Stimulated activated CD8-positive, alpha-beta memory T cell treated with anti-CD3 and anti-CD28 coated beads, Interleukin-4, amount 100 ng/mL, for 1 hour (primary cell): ENCODE results near the gene SPATA4.
"Not testable (repeated sequence)": the region's sequence is repeated elsewhere in the genome, so short reads cannot be mapped to it uniquely, and the experiment has no call there.

Experiments
- DNase-seq, 2 donors: peaks; one replicate each; pipeline ENCODE4 v3.0.0-alpha.2; 2020; ENCODE audit warnings: low read depth in 2 of 2, low spot score in 1 of 2

SPATA4 gene

DNA sequence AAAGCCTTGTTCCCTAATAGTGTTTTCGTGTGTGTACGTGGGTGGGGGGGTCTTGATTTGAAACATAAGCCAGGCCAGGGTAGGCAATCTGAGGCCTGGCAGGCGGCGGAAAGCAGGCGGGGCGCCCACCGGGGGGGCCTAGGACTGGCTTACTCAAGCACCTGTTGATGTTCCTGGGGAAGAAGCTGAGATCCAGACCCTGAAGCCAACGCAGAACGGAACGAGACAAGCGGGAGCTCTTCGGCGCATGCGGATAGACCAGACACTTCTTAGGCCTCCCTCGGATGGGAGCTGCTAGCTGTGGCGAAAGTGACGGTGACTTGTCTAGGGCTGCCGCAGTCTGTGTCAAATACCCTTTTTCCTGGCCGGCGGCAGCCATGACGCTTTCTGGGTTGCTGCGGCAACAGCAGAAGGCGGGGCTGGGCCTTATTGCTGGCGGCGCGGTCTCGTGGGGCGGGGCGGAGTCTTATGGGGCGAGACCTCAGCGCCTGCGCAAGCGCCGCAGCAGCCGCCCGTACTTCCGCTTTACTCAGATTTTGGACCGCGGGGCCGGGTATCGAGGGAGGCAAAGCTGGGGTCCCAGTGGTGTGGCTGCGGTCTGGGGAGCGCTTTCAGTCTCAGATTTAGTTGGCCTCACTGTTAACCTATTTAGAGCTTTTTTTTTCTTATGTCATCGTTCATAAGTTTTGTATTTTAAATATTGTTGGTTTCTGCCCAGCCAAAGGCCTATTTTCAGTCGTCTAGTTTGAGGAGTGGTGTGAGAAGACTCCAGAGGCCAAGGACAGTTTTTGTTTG, at the start of gene SPATA4:
TSS of gene SPATA4 (minus strand) at position 402 of the 795 bp plus-strand sequence. CDS start at position 379, 23 bp downstream.
- DNase-seq, result peak; percentile 84 to 90

DNA sequence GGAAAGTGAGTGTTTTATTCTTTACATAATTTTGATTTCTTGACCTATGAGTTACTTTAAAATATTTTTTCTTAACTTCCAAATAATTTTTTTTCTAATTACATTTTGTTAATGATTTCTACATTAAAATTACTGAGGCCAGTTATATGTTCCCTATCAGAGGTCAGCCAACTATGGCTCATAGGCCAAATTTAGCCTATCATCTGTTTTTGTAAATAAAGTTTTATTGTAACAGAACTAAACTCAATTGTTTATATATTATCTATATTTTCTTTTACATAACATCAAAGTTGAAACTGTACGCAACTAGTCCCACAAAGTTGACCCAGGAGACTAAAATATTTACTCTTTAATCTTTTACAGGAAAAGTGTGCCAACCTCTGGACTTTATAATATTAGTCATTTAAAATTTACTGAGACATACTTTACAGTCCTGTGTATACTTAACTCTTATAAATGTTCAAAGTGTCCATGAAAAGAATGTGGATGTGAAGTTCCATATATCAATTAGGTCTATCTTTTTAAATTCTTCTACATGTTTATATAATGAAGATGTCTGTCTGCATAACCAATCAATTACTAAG, 47.5 kb upstream of the SPATA4 start:
- no peak for DNase-seq

DNA sequence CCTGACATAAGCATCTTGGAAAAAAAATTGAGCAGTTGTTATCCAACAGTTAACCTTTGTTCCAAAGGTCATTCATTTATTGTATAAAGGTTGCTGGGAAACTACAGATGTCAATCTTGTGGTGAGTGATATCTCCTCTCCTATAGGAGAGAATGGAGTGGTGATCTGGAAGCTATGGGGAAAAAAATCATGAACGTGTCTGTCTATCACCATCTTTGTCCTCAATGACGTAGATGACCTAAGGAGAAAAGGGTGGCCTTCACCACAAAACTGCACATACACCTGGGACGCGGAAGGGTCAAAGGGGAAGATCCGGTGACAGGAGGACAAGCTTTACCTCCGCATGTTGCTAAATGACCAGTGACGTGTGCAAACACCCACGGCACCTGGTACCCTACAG, 46.3 kb upstream of the SPATA4 start:
- DNase-seq, result no peak

DNA sequence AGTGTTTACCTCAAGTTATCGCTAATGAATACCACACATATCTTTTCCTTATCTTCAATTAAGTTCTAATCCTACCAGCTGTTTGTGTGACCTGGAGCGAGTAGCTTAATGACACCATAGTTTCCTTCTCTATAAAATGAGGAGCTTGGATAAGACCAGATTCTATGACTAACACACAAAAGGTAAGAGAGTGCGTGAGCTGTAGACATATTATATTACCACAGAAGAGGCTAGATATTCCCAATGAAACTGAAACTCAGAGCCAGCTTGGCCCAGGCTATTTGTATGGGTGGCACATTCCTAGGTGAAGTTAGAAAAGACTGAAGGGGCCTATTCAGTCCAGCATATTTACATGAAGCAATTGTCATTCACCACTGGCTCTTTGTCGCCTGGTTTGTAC, 43.4 kb upstream of the SPATA4 start:
- DNase-seq, result no peak

DNA sequence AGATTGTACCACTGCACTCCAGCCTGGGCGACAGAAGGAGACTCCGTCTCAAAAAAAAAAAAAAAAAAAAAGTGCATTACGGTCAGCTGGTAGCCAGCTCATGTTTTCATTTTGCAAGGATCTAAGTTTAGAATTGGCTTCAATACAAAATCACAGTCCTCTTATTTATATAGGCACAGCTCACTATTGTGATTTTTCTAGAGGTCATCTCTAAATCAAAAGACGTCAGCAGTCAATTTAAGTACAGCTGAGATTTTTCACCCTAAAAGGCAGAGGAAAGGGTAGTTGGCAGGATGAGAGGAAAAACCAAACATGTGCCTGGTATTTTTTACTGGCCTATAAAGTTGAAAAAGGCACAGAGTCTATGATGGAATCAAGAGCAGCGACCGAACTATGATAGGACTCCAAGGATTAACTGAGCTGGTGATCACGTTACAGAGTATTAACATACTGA, 42.8 kb upstream of the SPATA4 start:
- no peak for DNase-seq

DNA sequence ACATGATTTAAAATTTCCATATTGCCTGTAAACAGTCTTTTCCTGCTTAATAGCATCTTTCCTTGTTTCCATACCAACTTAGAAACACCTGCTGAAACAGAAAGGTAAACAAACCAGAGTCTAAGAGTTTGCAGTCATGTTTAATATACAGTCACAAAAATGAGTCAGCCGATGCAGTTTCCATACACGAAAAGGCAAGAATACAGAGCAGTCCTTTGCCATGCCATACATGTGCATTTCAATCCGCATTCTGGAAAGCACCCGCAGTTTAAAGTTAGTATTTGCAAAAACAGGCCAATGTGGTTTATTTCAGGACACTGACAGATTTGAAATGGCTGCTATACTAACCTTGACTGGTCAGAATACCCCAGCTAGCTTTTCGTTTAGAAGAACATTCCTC, 41.6 kb upstream of the SPATA4 start:
- DNase-seq, result no peak

DNA sequence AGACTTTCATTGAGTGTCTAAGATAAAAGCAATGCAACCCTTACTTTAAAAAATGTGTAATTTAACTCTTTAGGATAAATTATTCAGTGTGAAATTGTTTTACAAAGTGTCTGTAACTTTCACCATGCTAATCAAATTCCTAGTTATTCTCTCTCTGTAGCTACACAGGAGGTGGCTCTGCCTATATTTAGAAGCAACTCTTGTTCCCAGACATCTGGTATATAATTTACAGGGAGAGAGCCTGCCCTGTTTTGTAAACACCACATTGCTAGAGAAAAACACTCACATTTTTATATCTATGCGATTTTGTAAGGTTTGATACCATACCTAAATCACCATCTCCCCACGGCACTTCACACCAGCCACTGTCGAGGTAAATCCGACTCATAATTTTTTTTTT, 35.5 kb upstream of the SPATA4 start:
- DNase-seq, result no peak

DNA sequence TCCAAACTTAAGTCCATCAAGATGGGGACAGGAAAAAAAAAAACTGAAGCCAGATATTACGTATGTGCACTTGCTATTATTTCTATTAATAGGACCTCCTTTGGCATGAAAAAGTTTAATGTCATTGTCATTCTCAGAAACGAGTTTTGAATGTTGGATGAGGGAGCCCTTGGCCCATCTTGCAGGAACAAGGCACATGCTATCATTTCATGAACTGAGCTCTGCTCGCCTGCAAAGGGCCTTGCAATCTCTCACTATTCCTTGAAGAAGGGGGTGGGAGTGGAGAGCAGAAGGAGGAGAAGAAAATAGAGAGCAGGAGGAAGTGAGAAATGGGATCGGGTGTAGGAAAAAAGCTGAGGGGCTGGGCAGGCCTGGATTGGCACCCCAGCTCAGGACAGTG, 34.3 kb upstream of the SPATA4 start:
- no peak for DNase-seq

DNA sequence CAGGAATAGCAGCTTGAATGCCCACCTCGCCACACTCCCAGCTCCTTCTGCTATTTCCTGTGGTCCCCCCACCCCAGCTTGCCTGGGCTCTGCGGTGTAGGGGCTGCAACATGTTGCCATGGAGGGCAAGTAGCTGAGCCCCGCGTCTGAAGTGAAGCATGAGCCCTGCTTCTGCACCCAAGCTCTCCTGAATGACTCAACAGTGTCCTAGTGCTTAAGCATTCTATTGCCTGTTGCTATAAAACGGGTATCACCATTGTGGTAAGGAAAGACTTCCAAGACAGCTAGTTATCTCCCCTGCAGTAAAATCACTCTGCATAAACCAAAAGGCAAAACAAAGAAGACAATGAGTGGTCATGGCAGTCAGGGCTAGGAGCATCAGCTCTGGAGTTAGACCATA, 31.4 kb upstream of the SPATA4 start:
- DNase-seq, result no peak

DNA sequence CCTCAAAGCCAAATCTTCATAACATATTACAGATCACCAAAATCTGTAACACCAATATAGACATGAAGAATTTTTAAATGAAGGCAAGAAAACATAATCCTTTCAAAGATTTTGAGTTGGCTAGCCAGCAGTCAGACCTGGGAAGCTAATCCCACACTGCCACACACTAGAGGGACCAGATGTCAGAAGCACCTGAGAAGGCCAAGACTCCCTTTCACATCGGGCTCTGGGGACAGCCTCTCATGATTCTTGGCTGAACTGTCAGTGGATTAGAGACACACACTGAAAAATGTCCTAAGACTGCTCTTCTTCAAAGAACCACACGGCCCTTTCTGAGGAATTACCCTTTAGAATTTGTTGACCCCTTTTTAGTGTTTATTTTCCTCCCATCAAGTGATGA, 28.2 kb upstream of the SPATA4 start:
- DNase-seq, result no peak

DNA sequence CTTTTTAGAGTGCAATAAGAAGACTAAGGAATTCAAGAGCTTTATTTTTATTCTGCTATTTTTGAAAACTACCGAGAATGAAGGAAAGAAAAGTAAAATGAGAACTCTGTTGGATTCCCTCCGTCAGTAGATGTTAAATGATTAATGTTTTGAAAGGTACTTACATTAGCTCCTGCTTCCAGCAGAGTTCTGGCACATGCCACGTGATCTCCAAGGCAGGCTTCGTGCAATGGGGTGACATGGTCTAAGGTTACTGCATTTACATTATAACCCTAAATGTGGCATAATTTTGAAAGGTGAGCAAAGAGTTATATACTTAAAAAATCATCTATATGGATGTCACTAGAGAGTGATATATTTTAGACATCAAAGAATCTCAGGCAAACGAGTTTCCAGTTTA, 26.8 kb upstream of the SPATA4 start:
- no peak for DNase-seq

DNA sequence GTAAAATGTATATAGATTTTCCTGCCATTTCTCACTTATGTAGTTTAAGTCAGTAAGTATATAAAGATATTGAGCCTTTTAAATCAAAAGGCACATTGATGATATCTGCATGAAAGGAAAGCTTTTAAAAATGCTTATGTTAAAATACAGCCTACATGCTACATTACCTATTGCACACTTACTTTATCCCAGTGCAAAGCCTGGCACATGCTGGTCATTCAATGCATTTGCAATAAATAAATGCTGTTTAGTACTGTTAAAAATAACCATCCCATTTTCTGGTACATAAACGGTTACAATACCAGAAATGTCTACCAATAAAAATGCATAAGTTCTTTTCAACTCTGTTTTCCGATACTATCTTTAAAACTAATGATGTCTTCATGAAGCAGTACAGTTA, 22.1 kb upstream of the SPATA4 start:
- no peak for DNase-seq

DNA sequence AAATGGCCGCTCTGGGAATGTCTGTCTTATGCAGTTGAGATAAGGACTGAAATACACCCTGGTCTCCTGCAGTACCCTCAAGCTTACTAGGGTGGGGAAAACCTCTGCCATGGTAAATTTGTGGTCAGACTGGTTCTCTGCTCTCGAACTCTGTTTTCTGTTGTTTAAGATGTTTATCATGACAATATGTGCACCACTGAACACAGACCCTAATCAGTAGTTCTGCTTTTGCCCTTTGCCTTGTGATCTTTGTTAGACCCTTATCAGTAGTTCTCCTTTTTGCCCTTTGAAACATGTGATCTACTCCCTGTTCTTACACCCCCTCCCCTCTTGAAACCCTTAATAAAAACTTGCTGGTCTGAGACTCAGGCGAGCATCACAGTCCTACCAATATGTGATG, 17.0 kb upstream of the SPATA4 start:
- not testable (repeated sequence) for DNase-seq

DNA sequence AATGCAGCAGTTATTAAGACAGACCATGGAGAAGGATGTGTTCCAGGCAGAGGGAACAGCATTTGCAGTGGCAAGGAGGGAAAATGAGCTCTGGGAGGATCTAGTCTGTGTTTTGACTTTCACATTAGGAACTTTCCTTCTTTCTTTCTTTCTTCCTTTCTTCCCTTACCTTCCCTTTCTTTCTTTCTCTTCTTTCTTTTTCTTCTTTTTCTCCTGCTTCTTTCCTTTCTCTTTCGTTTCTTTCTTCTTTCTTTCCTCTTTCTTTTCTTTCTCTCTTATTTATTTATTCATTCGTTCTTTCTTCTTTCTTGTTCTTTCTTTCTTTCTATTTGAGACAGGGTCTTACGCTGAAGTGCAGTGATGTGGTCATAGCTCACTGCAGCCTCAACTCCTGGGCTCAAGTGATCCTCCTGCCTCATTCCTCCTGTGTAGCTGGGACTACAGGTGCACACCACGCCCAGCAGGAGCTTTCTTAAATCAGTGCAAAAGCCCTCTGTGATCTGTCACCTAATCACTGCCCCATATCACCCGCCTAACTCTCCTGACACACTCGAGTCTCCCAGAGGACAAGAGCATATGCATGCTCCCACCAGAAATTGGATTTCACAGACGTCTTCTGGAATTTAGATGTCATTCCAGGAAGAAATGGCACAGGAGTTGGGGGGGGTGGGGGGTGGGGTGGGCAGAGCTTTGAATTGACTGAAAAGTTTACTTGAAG, 15.4 kb upstream of the SPATA4 start:
- DNase-seq, result no peak

DNA sequence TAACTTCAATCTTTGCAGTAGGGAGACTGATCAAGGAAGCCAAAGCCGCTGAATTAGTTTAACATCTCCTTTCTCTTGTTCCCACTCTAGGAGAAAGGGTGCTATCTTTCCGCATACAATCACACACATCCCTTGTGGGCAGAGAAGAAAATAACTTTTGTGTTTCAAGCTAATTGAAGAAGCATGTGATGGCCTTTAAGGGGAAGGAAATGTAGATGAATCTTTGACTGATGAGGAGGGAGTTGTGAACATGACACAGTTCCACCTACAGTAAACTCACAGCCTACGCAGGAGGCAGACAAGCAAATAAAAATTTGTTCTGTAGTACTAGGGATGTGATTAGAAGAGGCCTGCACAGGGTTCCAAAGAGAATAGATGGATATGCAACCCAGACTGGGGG, 14.7 kb upstream of the SPATA4 start:
- no peak for DNase-seq

DNA sequence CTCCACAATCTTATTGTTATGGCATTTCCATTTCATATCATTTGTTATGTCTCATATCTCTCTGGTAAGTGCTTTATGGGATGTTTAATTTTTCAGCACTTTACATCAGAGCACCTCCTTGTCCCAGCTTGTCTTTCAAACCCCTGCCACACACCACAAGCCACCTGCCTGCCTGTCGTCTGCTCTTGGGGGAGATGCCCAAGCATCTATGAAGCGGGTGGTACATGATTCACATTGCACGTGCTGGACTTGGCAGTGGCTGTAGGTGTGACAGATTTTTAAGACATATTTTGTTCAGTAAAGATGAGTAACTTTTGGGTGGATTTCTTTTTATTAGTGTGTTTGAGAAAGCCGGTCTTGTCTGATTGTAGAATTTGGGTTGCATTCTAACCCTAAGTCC, 14.2 kb upstream of the SPATA4 start:
- DNase-seq, result no peak

DNA sequence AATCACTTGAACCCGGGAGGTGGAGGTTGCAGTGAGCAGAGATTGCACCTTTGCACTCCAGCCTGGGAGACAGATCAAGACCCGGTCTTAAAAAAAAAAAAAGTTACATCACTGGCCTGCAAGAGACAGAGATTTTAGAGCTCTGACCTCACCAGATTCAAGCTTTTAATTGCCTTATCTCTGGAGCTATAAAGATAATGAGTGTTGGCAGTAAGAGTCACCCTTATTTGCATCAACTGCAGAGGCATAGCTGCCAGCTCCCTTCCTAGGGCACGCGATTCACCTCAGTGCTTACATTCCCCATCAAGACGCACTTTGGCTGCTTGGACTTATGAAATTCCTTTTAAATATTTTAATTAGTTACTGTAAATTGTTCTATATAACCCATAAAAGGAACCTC, 12.5 kb upstream of the SPATA4 start:
- DNase-seq, result no peak

DNA sequence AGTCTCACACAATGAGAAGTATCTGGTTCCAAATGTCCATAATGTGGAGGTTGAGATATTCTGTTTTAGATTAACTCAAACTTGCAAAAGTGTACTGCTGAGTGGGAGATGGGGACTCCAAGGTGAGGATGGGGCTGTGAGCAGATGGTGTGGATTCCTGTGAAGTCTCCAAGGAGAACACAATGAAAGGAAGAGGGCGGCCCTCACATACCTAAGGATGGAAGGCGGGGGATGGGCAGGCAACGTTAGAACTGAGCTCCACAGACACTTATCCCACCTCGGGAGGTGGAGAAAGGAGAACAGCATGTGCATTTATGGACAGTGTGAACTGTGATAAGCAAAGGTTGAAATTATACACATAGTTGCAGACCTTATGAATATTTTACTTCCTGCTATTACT, 9.9 kb upstream of the SPATA4 start:
- no peak for DNase-seq

DNA sequence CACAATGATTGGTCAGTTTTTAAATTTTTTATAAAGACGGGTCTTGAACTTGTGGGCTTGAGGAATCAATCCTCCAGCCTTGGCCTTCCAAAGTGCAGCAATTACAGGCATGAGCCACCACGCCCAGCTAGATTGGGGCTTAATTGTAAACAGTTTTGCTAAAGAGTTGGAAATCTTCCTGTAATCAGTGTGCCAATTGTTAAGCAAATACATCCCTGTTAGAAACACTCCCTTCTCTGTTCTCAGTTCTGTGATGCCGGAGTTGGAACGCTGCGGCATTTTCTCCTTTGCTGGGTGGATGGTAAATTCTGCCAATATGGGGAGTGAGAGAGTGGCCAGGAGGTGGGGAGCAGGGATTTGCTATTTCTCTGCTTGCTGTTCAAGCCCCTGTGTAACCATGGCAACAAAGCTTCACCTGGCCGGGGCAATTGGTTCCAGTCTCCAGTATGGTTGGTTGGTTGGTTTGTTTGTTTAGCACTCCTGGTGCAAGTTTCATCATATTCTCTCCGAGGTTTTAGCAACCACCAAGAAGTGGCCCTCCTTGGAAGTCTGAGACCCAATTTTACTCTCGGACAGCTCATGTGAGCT, 3.0 kb upstream of the SPATA4 start:
- DNase-seq, result no peak

DNA sequence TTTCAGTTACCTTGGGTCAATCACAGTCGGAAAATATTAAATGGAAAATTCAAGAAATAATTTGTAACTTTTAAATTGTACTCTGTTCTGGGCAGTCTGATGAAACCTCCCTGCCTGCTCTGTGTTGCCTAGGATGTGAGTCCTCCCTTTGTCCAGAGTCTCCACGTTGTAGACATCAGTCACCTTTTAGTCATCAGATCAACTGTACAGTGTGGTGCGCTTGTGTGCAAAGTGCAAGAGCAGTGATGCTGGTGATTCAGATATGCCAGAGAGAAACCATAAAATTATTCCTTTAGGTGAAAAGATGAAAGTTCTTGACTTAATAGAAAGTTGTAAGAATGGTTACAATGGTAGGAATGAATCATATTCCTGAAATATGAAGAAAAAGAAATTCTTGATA, 1.4 kb downstream of the SPATA4 start:
- no peak for DNase-seq

DNA sequence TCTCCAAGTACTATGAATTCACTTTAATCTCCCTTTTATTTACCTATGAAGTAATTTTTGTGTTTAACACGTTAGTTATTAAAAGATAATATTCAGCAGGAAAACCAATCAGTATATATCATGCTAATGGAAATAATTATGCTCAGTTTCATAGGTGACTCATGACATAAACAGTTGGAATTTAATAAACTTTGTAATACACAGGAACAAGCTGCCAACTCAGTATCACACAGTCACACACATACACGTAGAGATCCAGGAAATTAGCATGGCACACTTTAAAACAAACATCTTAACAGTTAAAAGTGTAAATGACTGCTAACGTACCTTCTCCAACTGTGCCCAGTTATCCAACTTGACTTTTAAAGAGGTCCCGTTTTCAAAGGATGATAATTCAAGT, 2.3 kb downstream of the SPATA4 start:
- no peak for DNase-seq

DNA sequence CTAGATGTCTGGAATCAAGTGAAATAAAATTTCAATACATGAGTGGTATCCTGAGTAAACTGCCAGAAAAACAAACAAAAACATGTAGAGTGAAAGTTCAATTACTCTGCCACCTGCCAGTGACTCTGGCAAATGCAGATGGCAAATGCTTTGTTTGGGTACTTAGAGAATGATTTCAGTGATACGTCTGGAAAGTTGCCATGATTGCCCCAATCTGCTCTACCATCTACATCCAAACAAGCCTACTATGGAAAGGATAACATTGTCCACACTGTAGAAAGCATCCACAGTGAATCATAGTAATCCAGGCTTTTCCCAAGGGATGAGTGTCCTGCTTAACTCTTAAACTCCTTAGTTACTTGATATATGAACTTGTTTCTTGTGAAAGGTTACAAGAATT, 3.4 kb downstream of the SPATA4 start:
- DNase-seq, result no peak
